Upper lobe of left lung (tissue), 6 donors: ENCODE results near the gene GSTA2. TPM values are rescaled to one million over a fixed set of nuclear protein-coding genes. Genes with fewer than 3 reads are reported as not detected.
"Not testable (repeated sequence)": the region's sequence is repeated elsewhere in the genome, so short reads cannot be mapped to it uniquely, and the experiment has no call there.

ENCODE experiments used
- ATAC-seq, 2 donors: fragments of 200-7000 bp; cut with Tn5 transposase; one replicate each; pipeline ENCODE4 v1.9.1; 2022; ENCODE audit warnings: mild to moderate bottlenecking in 2 of 2, moderate library complexity in 2 of 2; ENCODE audit not compliant: low FRiP score in 2 of 2
- DNase-seq, 2 donors: peaks; one replicate each; pipeline ENCODE4 v3.0.0-alpha.2; 2019 to 2020
- H3K27ac ChIP-seq, 4 donors: fragments of 200-600 bp; sonication (generic); one replicate each; pipeline ENCODE4 v1.5.1; 2016 to 2019
- H3K27me3 ChIP-seq, 4 donors: fragments of 200-600 bp; sonication (generic); one replicate each; pipeline ENCODE4 v1.5.1; 2017 to 2019
- H3K36me3 ChIP-seq, 4 donors: fragments of 200-600 bp; sonication (generic); one replicate each; pipeline ENCODE4 v1.5.1; 2016 to 2019
- H3K4me1 ChIP-seq, 4 donors: fragments of 200-600 bp; sonication (generic); one replicate each; pipeline ENCODE4 v1.5.1; 2018 to 2019
- H3K4me3 ChIP-seq, 4 donors: fragments of 200-600 bp; sonication (generic); one replicate each; pipeline ENCODE4 v1.5.1; 2017 to 2019; ENCODE audit warnings: mild to moderate bottlenecking in 2 of 4, moderate library complexity in 1 of 4
- H3K9me3 ChIP-seq, 4 donors: fragments of 200-600 bp; sonication (generic); one replicate each; pipeline ENCODE4 v1.5.1; 2018 to 2019
- CTCF ChIP-seq, 6 experiments: fragments of 450-650 bp in 4 of 6; fragments of 200-600 bp in 2 of 6; sonication (generic) in 2 of 6; IDR thresholded peaks; one replicate each; pipeline ENCODE4 v1.5.1; 2016 to 2019; ENCODE audit warnings: antibody characterized with exemption in 6 of 6
- EP300 ChIP-seq, 4 donors: sonication (generic); formaldehyde crosslinking; IDR thresholded peaks; one replicate each; pipeline ENCODE4 v1.5.1; 2017; ENCODE audit warnings: antibody characterized with exemption in 4 of 4, control low read depth in 2 of 4
- POLR2A ChIP-seq, 4 donors: fragments of 450-650 bp; IDR thresholded peaks; one replicate each; pipeline ENCODE4 v1.5.1; 2016 to 2017; ENCODE audit warnings: antibody characterized with exemption in 4 of 4, mild to moderate bottlenecking in 2 of 4
- POLR2AphosphoS5 ChIP-seq, 2 donors: sonication (generic); formaldehyde crosslinking; IDR thresholded peaks; one replicate each; pipeline ENCODE4 v1.5.1; 2017; ENCODE audit warnings: antibody characterized with exemption in 2 of 2
- whole genome bisulfite sequencing, 2 donors: methylation state at CpG; one replicate each; pipeline ENCODE4 v1.1.5; 2017 to 2018; 5-methylcytosine and 5-hydroxymethylcytosine counted together
- total RNA-seq, 6 donors: library from RNA; depleted of rRNA in 4 of 6; stranded (reverse); fragments of >200 nt in 4 of 6; gene quantifications; one replicate each; pipeline versions ENCODE4 v1.1.0 to v1.2.1, GENCODE V29; 2016 to 2021
- donor health status: DM: no; HTN: no; CAD: no; lungs with moderate emphysema.
- donor health status: DM: no; HTN: yes; CAD: no; lungs with severe emphysema.

GSTA2 gene
- total RNA-seq, 6 donors from 2014 or later, result 0.40 to 35.8 (median 1.6) TPM; not detected in 2

GRCh38 chr6:52790861-52791260 lies 27.6 kb upstream of the GSTA2 start:
- Histone ChIP-seq H3K4me1 (no peaks in the 10 kb centered on the region), H3K27ac (no peak overlapping the region), H3K27me3 (no peaks in the 10 kb centered on the region), H3K9me3 (no peaks in the 10 kb centered on the region), H3K36me3 (no peaks in the 10 kb centered on the region), H3K4me3 (no peak overlapping the region)
- TF ChIP-seq EP300 (IDR thresholded peaks at IDR 0.05) (no peak), POLR2A (IDR thresholded peaks at IDR 0.05) (no peak), CTCF (IDR thresholded peaks at IDR 0.05) (no peak), POLR2AphosphoS5 (IDR thresholded peaks at IDR 0.05) (no peak)
- DNase-seq (no peak), ATAC-seq (peak in 1 of 2 donors; percentile 35)
- 0 to 8% methylated on average over 1 of the region's 1 CpG for WGBS, 2 donors

GRCh38 chr6:52789658-52790057 lies 26.4 kb upstream of the GSTA2 start:
- not testable (repeated sequence) for DNase-seq, H3K9me3 ChIP-seq, H3K27ac ChIP-seq, H3K4me3 ChIP-seq, H3K4me1 ChIP-seq, H3K27me3 ChIP-seq, ATAC-seq, H3K36me3 ChIP-seq
- WGBS, 2 donors, result 67 to 100% methylated on average over 1 of the region's 1 CpG

GRCh38 chr6:52788478-52788877 lies 25.2 kb upstream of the GSTA2 start:
- Histone ChIP-seq H3K27me3 (no peaks in the 10 kb centered on the region), H3K4me3 (no peak overlapping the region), H3K36me3 (no peaks in the 10 kb centered on the region), H3K9me3 (no peaks in the 10 kb centered on the region), H3K27ac (no peak overlapping the region), H3K4me1 (no peaks in the 10 kb centered on the region)
- WGBS, 2 donors, result 57 to 68% methylated on average over 3 of the region's 3 CpGs
- DNase-seq (no peak), ATAC-seq (no peak)
- TF ChIP-seq EP300 (IDR thresholded peaks at IDR 0.05) (no peak), CTCF (IDR thresholded peaks at IDR 0.05) (no peak), POLR2AphosphoS5 (IDR thresholded peaks at IDR 0.05) (no peak), POLR2A (IDR thresholded peaks at IDR 0.05) (no peak)

GRCh38 chr6:52787917-52788316 lies 24.6 kb upstream of the GSTA2 start:
- Histone ChIP-seq H3K4me3 (no peak overlapping the region), H3K4me1 (no peaks in the 10 kb centered on the region), H3K27ac (no peak overlapping the region), H3K36me3 (no peaks in the 10 kb centered on the region), H3K9me3 (no peaks in the 10 kb centered on the region), H3K27me3 (no peaks in the 10 kb centered on the region)
- DNase-seq (no peak), ATAC-seq (no peak)
- TF ChIP-seq POLR2AphosphoS5 (IDR thresholded peaks at IDR 0.05) (no peak), EP300 (IDR thresholded peaks at IDR 0.05) (no peak), POLR2A (IDR thresholded peaks at IDR 0.05) (no peak), CTCF (IDR thresholded peaks at IDR 0.05) (no peak)
- 52 to 53% methylated on average over 3 of the region's 3 CpGs for WGBS, 2 donors

GRCh38 chr6:52786249-52786956 lies 23.1 kb upstream of the GSTA2 start:
- no peak for TF ChIP-seq EP300 (IDR thresholded peaks at IDR 0.05)
- TF ChIP-seq POLR2AphosphoS5 (IDR thresholded peaks at IDR 0.05), result no peak
- no peak for TF ChIP-seq POLR2A (IDR thresholded peaks at IDR 0.05)
- H3K36me3 ChIP-seq, result no peaks in the 10 kb centered on the region
- ATAC-seq (no peak), DNase-seq (peak in 1 of 2 donors; percentile 72)
- no peaks in the 10 kb centered on the region for H3K9me3 ChIP-seq
- WGBS, 2 donors, result 93 to 98% methylated on average over 9 to 22 of the region's 24 CpGs
- no peaks in the 10 kb centered on the region for H3K27me3 ChIP-seq
- H3K4me3 ChIP-seq, result no peak overlapping the region
- no peaks in the 10 kb centered on the region for H3K4me1 ChIP-seq
- H3K27ac ChIP-seq, result no peak overlapping the region

GRCh38 chr6:52782696-52783274 lies 19.5 kb upstream of the GSTA2 start:
- 29 to 57% methylated on average over 2 to 3 of the region's 3 CpGs for WGBS, 2 donors
- not testable (repeated sequence) for H3K27ac ChIP-seq

GRCh38 chr6:52782209-52782608 lies 18.9 kb upstream of the GSTA2 start:
- not testable (repeated sequence) for H3K9me3 ChIP-seq, DNase-seq, H3K4me1 ChIP-seq, ATAC-seq, H3K27me3 ChIP-seq, H3K4me3 ChIP-seq, H3K36me3 ChIP-seq, H3K27ac ChIP-seq

More at GRCh38 chr6:52782696-52783274, 19.5 kb upstream of the GSTA2 start:
- not testable (repeated sequence) for H3K27me3 ChIP-seq, H3K36me3 ChIP-seq, DNase-seq, ATAC-seq, H3K4me3 ChIP-seq, H3K9me3 ChIP-seq, H3K4me1 ChIP-seq
